KOPT-K1 (cell line): ENCODE results near the gene CHIT1.

Experiments used
- H3K27ac ChIP-seq: fragments of 200-600 bp; sonication (generic); 2 replicates; pipeline ENCODE4 v1.5.1; 2016; ENCODE audit warnings: antibody characterized with exemption, mild to moderate bottlenecking, low read depth, low read length; ENCODE audit not compliant: poor library complexity, severe bottlenecking
- H3K36me3 ChIP-seq: fragments of 200-600 bp; sonication (generic); 2 replicates; pipeline ENCODE4 v1.5.1; 2017; ENCODE audit warnings: antibody characterized with exemption, mild to moderate bottlenecking, low read length, moderate library complexity; ENCODE audit not compliant: insufficient read depth
- H3K9me3 ChIP-seq: fragments of 200-600 bp; sonication (generic); 2 replicates; pipeline ENCODE4 v1.5.1; 2017; ENCODE audit warnings: antibody characterized with exemption, low read length, mild to moderate bottlenecking; ENCODE audit not compliant: insufficient read depth, poor library complexity, severe bottlenecking

Gene CHIT1

GRCh38 chr1:203180611-203181330, 48.7 kb downstream of the CHIT1 start:
- Histone ChIP-seq H3K36me3 (no peaks in the 10 kb centered on the region), H3K27ac (no peak overlapping the region)

GRCh38 chr1:203179667-203180005, 49.8 kb downstream of the CHIT1 start:
- no peaks in the 10 kb centered on the region for H3K9me3 ChIP-seq
- H3K36me3 ChIP-seq: no peaks in the 10 kb centered on the region
- no peak overlapping the region for H3K27ac ChIP-seq

More at GRCh38 chr1:203180611-203181330, 48.7 kb downstream of the CHIT1 start:
- H3K9me3 ChIP-seq: no peaks in the 10 kb centered on the region

- no peaks in the 10 kb centered on the region for H3K9me3 ChIP-seq
- no peak overlapping the region for H3K27ac ChIP-seq
- H3K36me3 ChIP-seq: no peaks in the 10 kb centered on the region
Observed at GRCh38 chr1:203178821-203179666, 50.4 kb downstream of the CHIT1 start.

DNA sequence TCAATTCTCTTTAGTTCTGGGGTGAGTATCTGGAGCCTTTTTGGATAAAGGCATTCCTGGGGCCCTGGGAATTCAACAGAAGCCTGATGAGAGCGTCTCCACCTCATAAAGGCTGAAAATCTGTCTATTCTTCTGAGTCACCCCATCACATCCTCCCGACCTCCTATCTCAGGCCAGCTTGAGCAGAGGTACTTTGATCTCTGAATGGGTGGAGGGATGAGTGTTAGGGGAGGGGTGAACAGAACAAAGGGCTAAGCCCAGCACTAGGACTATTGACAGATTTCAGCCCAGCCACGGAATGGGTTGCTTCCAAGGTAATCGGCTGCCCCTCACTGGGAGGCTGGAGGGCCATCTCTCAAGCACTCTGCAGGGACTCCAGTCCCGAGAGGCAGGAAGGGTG, 51.4 kb downstream of the CHIT1 start:
- Histone ChIP-seq H3K9me3 (no peaks in the 10 kb centered on the region), H3K36me3 (no peaks in the 10 kb centered on the region), H3K27ac (no peak overlapping the region)

- Histone ChIP-seq H3K9me3 (no peaks in the 10 kb centered on the region), H3K36me3 (no peaks in the 10 kb centered on the region), H3K27ac (no peak overlapping the region)
Observed at GRCh38 chr1:203177470-203178039, 51.9 kb downstream of the CHIT1 start.

GRCh38 chr1:203177036-203177405, 52.5 kb downstream of the CHIT1 start:
- Histone ChIP-seq H3K27ac (no peak overlapping the region), H3K36me3 (no peaks in the 10 kb centered on the region), H3K9me3 (no peaks in the 10 kb centered on the region)

DNA sequence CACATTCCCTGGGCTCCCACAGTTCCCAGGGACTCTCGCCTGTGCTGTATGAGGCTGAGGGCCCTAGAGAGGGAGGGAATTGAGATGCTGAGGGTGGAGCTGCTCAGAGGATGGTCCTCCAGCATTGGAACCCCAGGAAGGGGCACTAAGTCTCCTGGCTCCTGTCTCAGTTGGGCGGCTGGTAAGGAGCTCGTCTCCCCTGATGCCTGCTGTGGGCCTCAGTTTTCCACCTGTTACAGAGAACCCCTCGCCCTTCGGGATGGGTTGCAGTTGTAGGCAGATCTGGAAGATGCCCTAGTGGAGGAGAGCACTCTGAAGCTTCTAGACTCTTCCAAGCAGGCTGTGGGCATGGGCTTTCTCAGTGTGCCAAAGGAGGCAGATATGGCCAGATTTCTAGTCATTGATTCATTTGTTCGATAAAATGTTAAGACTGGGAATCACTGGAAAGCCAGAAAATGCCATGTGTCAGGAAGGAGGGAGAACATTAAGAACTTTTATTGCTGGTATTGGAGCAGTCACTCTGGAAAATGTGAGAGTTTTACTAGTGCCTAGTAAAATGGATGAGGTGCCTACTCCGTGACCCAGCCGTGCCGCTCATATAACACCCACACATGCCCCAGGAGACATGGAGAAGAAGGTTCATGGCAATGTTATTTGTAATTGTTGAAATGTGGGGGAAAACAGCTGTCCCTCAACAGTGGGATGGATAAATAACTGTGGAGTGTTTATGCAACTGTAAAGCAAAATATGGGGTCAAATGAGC, 53.0 kb downstream of the CHIT1 start:
- Histone ChIP-seq H3K27ac (no peak overlapping the region), H3K9me3 (no peaks in the 10 kb centered on the region), H3K36me3 (no peaks in the 10 kb centered on the region)

DNA sequence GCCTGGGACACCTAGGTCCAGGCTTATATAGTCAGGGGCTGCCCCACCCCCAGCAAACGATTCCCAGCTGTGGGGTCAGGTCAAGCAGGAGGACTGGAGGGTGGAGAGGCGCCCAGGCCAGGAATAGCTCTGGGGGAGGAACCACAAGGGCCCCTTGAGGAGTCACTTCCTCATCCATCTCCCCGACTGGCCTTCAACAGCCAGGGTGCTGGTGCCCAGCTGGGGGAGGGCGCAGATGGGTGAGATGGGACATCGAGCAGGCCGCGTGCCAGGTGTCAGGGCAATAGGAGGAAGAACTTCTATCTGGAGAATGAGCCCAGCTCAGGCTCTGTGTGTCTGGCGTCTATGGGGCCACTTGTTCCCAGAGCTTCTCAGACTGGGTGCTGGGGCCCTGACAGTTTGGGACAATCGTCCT, 53.6 kb downstream of the CHIT1 start:
- H3K9me3 ChIP-seq: no peaks in the 10 kb centered on the region
- no peaks in the 10 kb centered on the region for H3K36me3 ChIP-seq
- H3K27ac ChIP-seq: no peak overlapping the region

- no peaks in the 10 kb centered on the region for H3K9me3 ChIP-seq
- H3K36me3 ChIP-seq: no peaks in the 10 kb centered on the region
- no peak within 1 kb of the TSS for H3K27ac ChIP-seq
Observed at GRCh38 chr1:203175237-203175826, 54.1 kb downstream of the CHIT1 start, which contains the start of gene MYBPH. Gene MYBPH, minus strand, starts transcription at chr1:203175826. Its CDS starts 71 bp downstream, at chr1:203175755.

DNA sequence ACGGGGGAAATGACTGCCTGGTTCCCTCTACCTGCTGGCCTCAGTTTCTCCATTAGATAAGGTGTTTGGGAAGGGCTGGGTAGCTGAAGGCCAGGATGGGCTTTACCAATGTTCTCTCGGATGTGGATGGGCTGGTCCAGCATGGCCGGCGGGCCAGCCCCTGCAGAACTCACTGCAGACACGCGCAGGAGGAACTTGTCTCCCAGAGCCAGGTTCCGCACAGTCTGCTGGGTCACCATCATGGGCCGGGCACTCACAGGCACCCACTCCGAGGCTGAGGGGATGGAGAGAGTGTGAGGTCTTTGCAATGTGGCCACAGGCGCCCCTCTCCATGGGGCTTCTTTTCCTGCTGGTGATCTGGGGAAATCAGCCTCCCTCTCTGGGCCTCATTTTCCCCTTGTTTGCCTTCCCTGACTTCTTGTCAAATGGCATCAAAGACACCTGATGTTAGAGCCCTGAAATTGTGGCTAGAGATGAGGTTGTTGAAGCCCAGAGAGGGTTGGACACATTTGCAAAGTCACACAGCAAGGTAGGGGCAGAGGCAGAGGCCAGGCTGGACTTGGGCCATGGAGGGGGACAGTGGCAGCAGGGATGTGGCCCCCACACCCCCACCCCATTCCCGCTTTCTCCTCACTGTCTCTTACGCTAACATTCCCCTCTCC, 55.0 kb downstream of the CHIT1 start:
- Histone ChIP-seq H3K9me3 (no peaks in the 10 kb centered on the region), H3K36me3 (no peaks in the 10 kb centered on the region), H3K27ac (no peak overlapping the region)

DNA sequence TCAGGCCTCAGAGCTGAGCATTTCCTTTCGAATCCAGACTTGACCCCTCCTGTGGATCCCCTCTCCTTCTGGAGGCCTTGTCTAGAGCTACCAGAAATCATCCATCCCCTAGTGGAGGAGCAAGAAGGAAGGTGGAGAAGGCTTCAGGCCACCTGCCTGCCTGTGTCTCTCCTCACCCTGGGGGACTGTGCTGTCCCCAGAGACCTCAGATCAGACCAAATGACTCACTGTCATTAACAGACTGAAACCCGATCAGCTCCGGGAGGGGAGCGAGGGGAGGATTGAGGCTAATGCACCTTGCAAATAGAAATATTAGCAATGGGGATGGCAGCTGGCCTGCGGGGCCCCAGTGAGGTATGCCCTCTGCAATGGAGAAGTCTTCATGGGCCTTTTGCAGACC, 55.9 kb downstream of the CHIT1 start:
- Histone ChIP-seq H3K9me3 (no peaks in the 10 kb centered on the region), H3K36me3 (no peaks in the 10 kb centered on the region), H3K27ac (no peak overlapping the region)

GRCh38 chr1:203173011-203173555, 56.4 kb downstream of the CHIT1 start:
- H3K36me3 ChIP-seq: no peaks in the 10 kb centered on the region
- H3K27ac ChIP-seq: no peak overlapping the region
- H3K9me3 ChIP-seq: no peaks in the 10 kb centered on the region

- H3K36me3 ChIP-seq: no peaks in the 10 kb centered on the region
- H3K27ac ChIP-seq: no peak overlapping the region
Observed at GRCh38 chr1:203172184-203173010, 57.1 kb downstream of the CHIT1 start.

More at GRCh38 chr1:203172184-203173010, 57.1 kb downstream of the CHIT1 start:
- no peaks in the 10 kb centered on the region for H3K9me3 ChIP-seq
